Coronary artery (tissue), 2 donors: ENCODE data around the gene FMN1.

Source experiments
- DNase-seq: peaks from one replicate; pipeline ENCODE4 v3.0.0-alpha.2; 2017; ENCODE audit warnings: low spot score
- H3K27ac ChIP-seq, 2 donors: fragments of 200-600 bp; sonication (generic); one replicate each; pipeline ENCODE4 v1.5.1; 2016 to 2019
- H3K4me3 ChIP-seq: fragments of 200-600 bp; sonication (generic); 2 replicates; pipeline ENCODE4 v1.5.1; 2016; ENCODE audit warnings: mild to moderate bottlenecking, moderate library complexity
- TF ChIP-seq, protein P1 (sequence below): fragments of 200-600 bp; sonication (generic); IDR thresholded peaks from one replicate; pipeline ENCODE4 v1.5.1; 2019; ENCODE audit warnings: antibody characterized with exemption

The FMN1 gene

DNA sequence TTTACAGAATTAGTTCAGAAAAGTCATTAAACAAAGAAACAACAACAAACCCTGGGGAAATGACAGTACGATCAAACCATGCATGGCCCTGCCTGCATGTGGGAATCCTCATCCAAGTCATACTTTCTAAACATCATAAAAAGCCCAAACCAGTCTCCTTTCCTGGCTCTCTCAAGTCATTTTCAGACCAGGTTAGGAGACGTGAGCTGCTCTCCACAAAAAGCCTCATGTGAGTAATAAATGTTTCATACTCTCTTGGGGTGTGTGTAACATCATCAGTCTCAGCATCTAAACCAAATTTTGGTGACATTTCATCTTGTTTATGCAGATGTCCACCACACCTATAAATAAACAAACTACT lies 457.8 kb downstream of the FMN1 start:
- Histone ChIP-seq H3K4me3 (no peak overlapping the region), H3K27ac (no peak overlapping the region)
- TF ChIP-seq, protein P1, sequence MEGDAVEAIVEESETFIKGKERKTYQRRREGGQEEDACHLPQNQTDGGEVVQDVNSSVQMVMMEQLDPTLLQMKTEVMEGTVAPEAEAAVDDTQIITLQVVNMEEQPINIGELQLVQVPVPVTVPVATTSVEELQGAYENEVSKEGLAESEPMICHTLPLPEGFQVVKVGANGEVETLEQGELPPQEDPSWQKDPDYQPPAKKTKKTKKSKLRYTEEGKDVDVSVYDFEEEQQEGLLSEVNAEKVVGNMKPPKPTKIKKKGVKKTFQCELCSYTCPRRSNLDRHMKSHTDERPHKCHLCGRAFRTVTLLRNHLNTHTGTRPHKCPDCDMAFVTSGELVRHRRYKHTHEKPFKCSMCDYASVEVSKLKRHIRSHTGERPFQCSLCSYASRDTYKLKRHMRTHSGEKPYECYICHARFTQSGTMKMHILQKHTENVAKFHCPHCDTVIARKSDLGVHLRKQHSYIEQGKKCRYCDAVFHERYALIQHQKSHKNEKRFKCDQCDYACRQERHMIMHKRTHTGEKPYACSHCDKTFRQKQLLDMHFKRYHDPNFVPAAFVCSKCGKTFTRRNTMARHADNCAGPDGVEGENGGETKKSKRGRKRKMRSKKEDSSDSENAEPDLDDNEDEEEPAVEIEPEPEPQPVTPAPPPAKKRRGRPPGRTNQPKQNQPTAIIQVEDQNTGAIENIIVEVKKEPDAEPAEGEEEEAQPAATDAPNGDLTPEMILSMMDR: no peak
- no peak for DNase-seq

DNA sequence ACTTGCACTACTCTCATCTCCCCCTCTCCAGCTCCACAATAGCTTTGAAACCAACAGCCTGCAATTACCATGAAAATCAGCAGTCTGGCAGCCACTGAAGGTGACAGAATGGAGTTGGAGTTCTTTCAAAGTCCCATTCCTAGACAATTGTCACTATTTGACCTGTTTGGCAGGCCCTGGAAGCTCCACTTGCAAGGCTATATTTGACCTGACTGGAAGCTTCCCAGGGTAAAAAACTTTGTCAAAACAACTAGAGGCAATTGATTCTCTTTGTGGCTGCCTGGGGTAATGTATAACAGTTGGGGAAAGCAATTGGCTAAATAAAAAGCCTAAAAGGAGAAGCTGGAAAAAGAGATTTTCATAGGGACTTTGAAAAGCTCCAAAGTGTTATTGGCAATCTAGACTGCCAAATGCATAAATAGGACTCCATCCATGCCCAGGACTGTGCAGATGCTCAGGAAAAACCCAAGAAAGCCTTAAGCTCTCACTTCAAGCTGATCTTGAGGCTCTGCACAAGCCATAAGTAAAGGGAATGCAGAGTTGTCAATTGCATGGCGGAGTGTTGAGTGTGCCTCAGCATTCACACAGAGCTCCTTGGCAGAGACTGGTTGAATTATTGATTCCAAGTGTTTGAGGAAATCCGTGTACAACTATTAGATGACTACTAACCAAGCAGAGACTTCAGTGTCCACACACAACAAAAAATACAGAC lies 458.4 kb downstream of the FMN1 start:
- TF ChIP-seq, protein P1: no peak
- Histone ChIP-seq H3K4me3 (no peak overlapping the region), H3K27ac (no peak overlapping the region)
- no peak for DNase-seq

DNA sequence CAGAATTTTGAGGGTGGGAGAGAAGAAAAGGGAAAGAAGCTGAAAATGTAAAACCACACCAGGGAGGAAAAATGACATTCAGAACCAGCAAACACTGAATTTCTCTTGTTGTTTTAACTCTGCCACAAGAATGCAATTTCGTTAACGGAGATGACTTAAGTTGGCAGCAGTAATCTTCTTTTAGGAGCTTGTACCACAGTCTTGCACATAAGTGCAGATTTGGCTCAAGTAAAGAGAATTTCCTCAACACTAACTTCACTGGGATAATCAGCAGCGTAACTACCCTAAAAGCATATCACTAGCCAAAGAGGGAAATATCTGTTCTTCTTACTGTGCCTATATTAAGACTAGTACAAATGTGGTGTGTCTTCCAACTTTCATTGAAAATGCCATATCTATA lies 461.2 kb downstream of the FMN1 start:
- Histone ChIP-seq H3K4me3 (no peak overlapping the region), H3K27ac (no peak overlapping the region)
- DNase-seq: no peak
- TF ChIP-seq, protein P1: no peak

DNA sequence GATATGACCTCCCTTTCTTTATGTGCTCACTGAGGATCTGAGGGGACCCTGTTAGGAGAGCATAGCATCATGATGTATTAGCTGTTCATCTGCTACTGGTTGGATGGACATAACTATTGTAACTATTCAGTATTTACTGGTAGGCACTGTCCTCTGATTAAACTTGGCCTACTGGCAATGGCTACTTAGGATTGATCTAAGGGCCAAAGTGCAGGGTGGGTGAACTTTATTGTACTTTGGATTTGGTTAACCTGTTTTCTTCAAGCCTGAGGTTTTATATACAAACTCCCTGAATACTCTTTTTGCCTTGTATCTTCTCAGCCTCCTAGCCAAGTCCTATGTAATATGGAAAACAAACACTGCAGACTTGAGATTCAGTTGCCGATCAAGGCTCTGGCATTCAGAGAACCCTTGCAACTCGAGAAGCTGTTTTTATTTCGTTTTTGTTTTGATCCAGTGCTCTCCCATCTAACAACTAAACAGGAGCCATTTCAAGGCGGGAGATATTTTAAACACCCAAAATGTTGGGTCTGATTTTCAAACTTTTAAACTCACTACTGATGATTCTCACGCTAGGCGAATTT lies 461.8 kb downstream of the FMN1 start:
- TF ChIP-seq, protein P1: no peak
- Histone ChIP-seq H3K4me3 (no peak overlapping the region), H3K27ac (no peak overlapping the region)
- no peak for DNase-seq

DNA sequence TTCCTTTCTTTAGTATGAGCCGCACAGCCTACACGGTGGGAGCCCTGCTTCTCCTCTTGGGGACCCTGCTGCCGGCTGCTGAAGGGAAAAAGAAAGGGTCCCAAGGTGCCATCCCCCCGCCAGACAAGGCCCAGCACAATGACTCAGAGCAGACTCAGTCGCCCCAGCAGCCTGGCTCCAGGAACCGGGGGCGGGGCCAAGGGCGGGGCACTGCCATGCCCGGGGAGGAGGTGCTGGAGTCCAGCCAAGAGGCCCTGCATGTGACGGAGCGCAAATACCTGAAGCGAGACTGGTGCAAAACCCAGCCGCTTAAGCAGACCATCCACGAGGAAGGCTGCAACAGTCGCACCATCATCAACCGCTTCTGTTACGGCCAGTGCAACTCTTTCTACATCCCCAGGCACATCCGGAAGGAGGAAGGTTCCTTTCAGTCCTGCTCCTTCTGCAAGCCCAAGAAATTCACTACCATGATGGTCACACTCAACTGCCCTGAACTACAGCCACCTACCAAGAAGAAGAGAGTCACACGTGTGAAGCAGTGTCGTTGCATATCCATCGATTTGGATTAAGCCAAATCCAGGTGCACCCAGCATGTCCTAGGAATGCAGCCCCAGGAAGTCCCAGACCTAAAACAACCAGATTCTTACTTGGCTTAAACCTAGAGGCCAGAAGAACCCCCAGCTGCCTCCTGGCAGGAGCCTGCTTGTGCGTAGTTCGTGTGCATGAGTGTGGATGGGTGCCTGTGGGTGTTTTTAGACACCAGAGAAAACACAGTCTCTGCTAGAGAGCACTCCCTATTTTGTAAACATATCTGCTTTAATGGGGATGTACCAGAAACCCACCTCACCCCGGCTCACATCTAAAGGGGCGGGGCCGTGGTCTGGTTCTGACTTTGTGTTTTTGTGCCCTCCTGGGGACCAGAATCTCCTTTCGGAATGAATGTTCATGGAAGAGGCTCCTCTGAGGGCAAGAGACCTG lies 463.5 kb downstream of the FMN1 start:
- no peak for DNase-seq
- TF ChIP-seq, protein P1: no peak
- H3K4me3 ChIP-seq: no peak overlapping the region
- H3K27ac ChIP-seq: no peak overlapping the region

DNA sequence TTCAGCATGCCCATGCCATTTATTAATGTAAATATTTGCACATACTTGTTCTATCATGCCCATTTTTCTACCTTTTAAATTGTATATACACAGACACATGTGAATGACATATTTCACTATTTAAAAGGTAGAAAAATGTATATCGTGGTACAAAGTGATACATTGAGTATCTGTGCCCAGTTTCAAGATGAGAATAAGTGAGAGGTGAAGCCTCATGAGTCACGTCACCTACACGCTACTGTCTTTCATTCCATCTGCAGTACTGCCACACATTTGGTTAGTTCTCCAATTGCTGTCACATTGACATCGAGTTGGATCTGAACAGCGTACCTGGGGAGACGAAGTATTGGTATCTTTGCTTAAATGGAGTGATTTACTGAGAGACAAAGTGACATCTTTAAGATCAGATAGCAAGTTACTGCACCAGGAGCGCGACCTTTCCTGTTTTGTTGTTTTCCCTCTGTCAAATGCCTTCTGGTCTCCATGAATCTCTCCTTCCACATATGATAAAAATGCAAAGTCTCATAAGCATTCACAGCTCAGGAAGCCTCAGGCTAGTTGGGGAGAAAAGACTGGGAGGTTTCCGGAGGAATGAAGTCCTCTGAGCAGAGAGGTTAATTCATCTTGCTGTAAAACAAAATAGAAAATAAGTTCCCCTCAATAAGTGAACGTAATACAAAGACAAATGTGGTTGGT lies 464.7 kb downstream of the FMN1 start:
- no peak for DNase-seq
- H3K27ac ChIP-seq: no peak overlapping the region
- H3K4me3 ChIP-seq: no peak overlapping the region
- TF ChIP-seq, protein P1: no peak
